GM12878 (cell line): ENCODE measurements around the gene CYTL1. TPM values are rescaled to one million over a fixed set of nuclear protein-coding genes. Genes with fewer than 3 reads are reported as not detected.

Experiments used
- ATAC-seq: fragments of 200-7000 bp; cut with Tn5 transposase; 3 replicates; pipeline ENCODE4 v1.9.1; 2020; ENCODE audit warnings: mild to moderate bottlenecking, moderate library complexity
- BruUV-seq: library from RNA; stranded (reverse); fragments of 400-500 nt; replicated peaks from 2 replicates; lab custom pipeline; 2021; lab: Mats Ljungman, UMichigan
- CTCF ChIA-PET: fragments of 300-600 bp; sonication (Branson Sonifier 250); formaldehyde crosslinking; extraction: SDS; loops from one replicate; lab custom pipeline; 2021; ENCODE audit warnings: inconsistent platforms; lab: Yijun Ruan, JAX
- POLR2A ChIA-PET: fragments of 350-600 bp; formaldehyde crosslinking; extraction: SDS; loops from one replicate; lab custom pipeline; 2021; ENCODE audit warnings: inconsistent platforms; lab: Charles Lee
- RAD21 ChIA-PET: fragments of 300-600 bp; sonication (Branson Sonifier 250); formaldehyde crosslinking; loops from one replicate; lab custom pipeline; 2023; ENCODE audit warnings: antibody characterized with exemption; ENCODE audit not compliant: unreplicated experiment; lab: Charles Lee
- SMC1A ChIA-PET: fragments of 300-600 bp; sonication (Branson Sonifier 250); formaldehyde crosslinking; loops from one replicate; lab custom pipeline; 2023; ENCODE audit not compliant: unreplicated experiment, uncharacterized antibody; lab: Charles Lee
- DNase-seq: peaks from one replicate; pipeline ENCODE4 v3.0.0-alpha.2; 2011; ENCODE audit warnings: low read depth, low spot score
- FAIRE-seq: peaks from 3 replicates; lab custom pipeline; 2011; peaks lifted over from hg19 to GRCh38; lab: Jason Lieb, UNC
- H2AFZ ChIP-seq: 2 replicates; pipeline ENCODE4 v1.6.0; 2011; ENCODE audit warnings: low read depth, low read length, control low read depth; ENCODE audit not compliant: control insufficient read depth
- H3K27ac ChIP-seq: 2 replicates; pipeline ENCODE4 v1.5.1; 2011; ENCODE audit warnings: control low read depth; ENCODE audit not compliant: control insufficient read depth, insufficient read depth
- H3K27me3 ChIP-seq, 2 experiments: replicated peaks in 1 of 2; 2 replicates each; pipeline versions ENCODE4 v1.6.0 to v1.6.1; 2011; ENCODE audit warnings: low read length in 1 of 2; ENCODE audit not compliant: control insufficient read depth in 2 of 2, insufficient read depth in 2 of 2
- H3K36me3 ChIP-seq, 2 experiments: 2 replicates each; pipeline ENCODE4 v1.5.1; 2011; ENCODE audit warnings: low read length in 1 of 2; ENCODE audit not compliant: control insufficient read depth in 2 of 2, insufficient read depth in 2 of 2
- H3K4me1 ChIP-seq: 2 replicates; pipeline ENCODE4 v1.6.1; 2011; ENCODE audit warnings: mild to moderate bottlenecking, low read length, moderate library complexity, mixed read lengths; ENCODE audit not compliant: control insufficient read depth, insufficient read depth
- H3K4me2 ChIP-seq: 2 replicates; pipeline ENCODE4 v1.6.0; 2011; ENCODE audit warnings: control low read depth; ENCODE audit not compliant: control insufficient read depth, insufficient read depth
- H3K4me3 ChIP-seq: fragments of 200-600 bp; sonication (generic); 2 replicates; pipeline ENCODE4 v1.5.1; 2016
- H3K79me2 ChIP-seq: 2 replicates; pipeline ENCODE4 v1.6.0; 2011; ENCODE audit warnings: low read length; ENCODE audit not compliant: control insufficient read depth, insufficient read depth
- H3K9ac ChIP-seq: 2 replicates; pipeline ENCODE4 v1.8.0; 2011; ENCODE audit warnings: low read length, control low read depth, mixed read lengths; ENCODE audit not compliant: control insufficient read depth, insufficient read depth
- H3K9me3 ChIP-seq: replicated peaks from 3 replicates; pipeline ENCODE4 v1.5.1; 2011; ENCODE audit warnings: mild to moderate bottlenecking, low read length; ENCODE audit not compliant: control insufficient read depth, insufficient read depth
- H4K20me1 ChIP-seq: 2 replicates; pipeline ENCODE4 v1.6.0; 2011; ENCODE audit not compliant: control insufficient read depth, insufficient read depth
- CBX3 ChIP-seq: fragments of 200-600 bp; sonication (generic); IDR thresholded peaks from 2 replicates; pipeline ENCODE4 v1.6.1; 2016; ENCODE audit warnings: low read depth, borderline replicate concordance
- E2F8 ChIP-seq: fragments of 450-650 bp; IDR thresholded peaks from 2 replicates; pipeline ENCODE4 v1.6.1; 2018; ENCODE audit warnings: mild to moderate bottlenecking, low read depth, moderate library complexity; ENCODE audit not compliant: partially characterized antibody
- EZH2 ChIP-seq: IDR thresholded peaks from 2 replicates; pipeline ENCODE4 v1.6.1; 2012; ENCODE audit warnings: low read depth, mild to moderate bottlenecking, control low read depth, inconsistent platforms, low read length, borderline replicate concordance; ENCODE audit not compliant: control insufficient read depth
- GATAD2B ChIP-seq: fragments of 450-650 bp; conservative IDR thresholded peaks from 2 replicates; pipeline ENCODE4 v1.6.1; 2017; ENCODE audit warnings: low read depth, mild to moderate bottlenecking, moderate library complexity
- HDGF ChIP-seq: fragments of 450-650 bp; IDR thresholded peaks from 2 replicates; pipeline ENCODE4 v1.6.1; 2016; ENCODE audit warnings: antibody characterized with exemption
- KAT2A ChIP-seq: conservative IDR thresholded peaks from 2 replicates; pipeline ENCODE4 v1.6.1; 2011; ENCODE audit warnings: low read depth, low read length; ENCODE audit not compliant: control insufficient read depth
- MEF2A ChIP-seq: IDR thresholded peaks from 2 replicates; pipeline ENCODE4 v1.6.1; 2011; ENCODE audit warnings: low read depth, mild to moderate bottlenecking, low read length, moderate library complexity; ENCODE audit not compliant: insufficient read depth
- MEF2B ChIP-seq: fragments of 450-650 bp; IDR thresholded peaks from 2 replicates; pipeline ENCODE4 v1.6.1; 2018; ENCODE audit warnings: mild to moderate bottlenecking, moderate library complexity; ENCODE audit not compliant: partially characterized antibody, poor library complexity, severe bottlenecking
- MLLT1 ChIP-seq: fragments of 450-650 bp; IDR thresholded peaks from 2 replicates; pipeline ENCODE4 v1.6.1; 2016; ENCODE audit warnings: mild to moderate bottlenecking
- MTA2 ChIP-seq: fragments of 450-650 bp; IDR thresholded peaks from 2 replicates; pipeline ENCODE4 v1.6.1; 2016; ENCODE audit warnings: low read depth, mild to moderate bottlenecking, moderate library complexity
- NBN ChIP-seq: fragments of 450-650 bp; IDR thresholded peaks from 2 replicates; pipeline ENCODE4 v1.6.1; 2016
- NFXL1 ChIP-seq: fragments of 450-650 bp; IDR thresholded peaks from 2 replicates; pipeline ENCODE4 v1.6.1; 2017; ENCODE audit warnings: antibody characterized with exemption, mild to moderate bottlenecking, borderline replicate concordance
- PAX5 ChIP-seq: IDR thresholded peaks from 2 replicates; pipeline ENCODE4 v1.6.1; 2011; ENCODE audit warnings: low read depth, low read length, borderline replicate concordance
- PML ChIP-seq: IDR thresholded peaks from 2 replicates; pipeline ENCODE4 v1.6.1; 2012; ENCODE audit warnings: low read length, inconsistent platforms
- SMAD5 ChIP-seq: IDR thresholded peaks from 2 replicates; pipeline ENCODE4 v1.6.1; 2016; ENCODE audit warnings: antibody characterized with exemption, low read depth
- SRF ChIP-seq, 2 experiments: IDR thresholded peaks; 2 replicates each; pipeline ENCODE4 v1.6.1; 2011; ENCODE audit warnings: low read depth in 2 of 2, low read length in 2 of 2, mild to moderate bottlenecking in 1 of 2, moderate library complexity in 1 of 2
- STAT3 ChIP-seq: IDR thresholded peaks from 2 replicates; pipeline ENCODE4 v1.6.1; 2011; ENCODE audit warnings: low read depth, low read length, improper control_type of control experiment
- SUZ12 ChIP-seq: fragments of 200-600 bp; sonication (generic); IDR thresholded peaks from one replicate; pipeline ENCODE4 v1.6.1; 2018; ENCODE audit warnings: antibody characterized with exemption, mild to moderate bottlenecking; ENCODE audit not compliant: unreplicated experiment
- USF2 ChIP-seq: IDR thresholded peaks from 2 replicates; pipeline ENCODE4 v1.6.1; 2011; ENCODE audit warnings: low read depth, low read length, improper control_type of control experiment, borderline replicate concordance
- ZNF622 ChIP-seq: fragments of 450-650 bp; IDR thresholded peaks from 2 replicates; pipeline ENCODE4 v1.6.1; 2017; ENCODE audit warnings: mild to moderate bottlenecking, inconsistent platforms
- WGBS: methylation state at CpG from one replicate; pipeline ENCODE4 v1.1.6; 2016; ENCODE audit warnings: low lambda C conversion rate; ENCODE audit not compliant: insufficient replicate concordance, insufficient coverage; ENCODE audit errors: missing lambda C conversion rate; 5-methylcytosine and 5-hydroxymethylcytosine counted together
- in situ Hi-C: fragments of 300-500 bp; cut with MboI; formaldehyde crosslinking; loops from 9 replicates; pipeline ENCODE4 v1.14.3; 2018; ENCODE audit warnings: mixed read lengths
- intact Hi-C: fragments of 100-400 bp; cut with micrococcal nuclease; formaldehyde crosslinking; loops from one replicate; pipeline ENCODE4 v1.14.2; 2022; ENCODE audit not compliant: unreplicated experiment
- polyA plus RNA-seq, 11 experiments: library from polyadenylated mRNA; depleted of rRNA in 4 of 11; unstranded in 6 of 11; stranded (reverse) in 5 of 11; fragments of >200 nt; fragmentation: Nextera tagmentation in 4 of 11; fragmentation: Illumina TruSeq in 1 of 11; extraction: Ambion mirVana in 4 of 11; extraction: Trizol in 1 of 11; gene quantifications; 1 replicate in 1 of 11; 2 replicates in 10 of 11; pipeline versions ENCODE4 v1.2.1 to v1.2.3, GENCODE V29; 2011 to 2016; ENCODE audit warnings: inconsistent platforms in 2 of 11, missing spikeins in 2 of 11, low read depth in 1 of 11
- total RNA-seq, 4 experiments: library from RNA; depleted of rRNA in 3 of 4; stranded (reverse); fragments of >200 nt in 3 of 4; fragmentation: Illumina TruSeq in 1 of 4; extraction: Trizol in 1 of 4; gene quantifications; 2 replicates each; pipeline versions ENCODE4 v1.2.1 to v1.2.3, GENCODE V29; 2013 to 2021

Gene CYTL1
- total and polyA plus RNA-seq, 10 of the 15 experiments (the other 5 are each of a cell fraction or from before 2014, with no cell fraction given), result not detected

- ATAC-seq (no peak), DNase-seq (no peak), FAIRE-seq (no peak)
- SMC1A ChIA-PET, result no interaction called here
- Histone ChIP-seq H3K79me2 (no peaks in the 10 kb centered on the region), H3K9me3 (no peaks in the 10 kb centered on the region), H4K20me1 (no peaks in the 10 kb centered on the region), H3K4me2 (no peak overlapping the region), H3K36me3 (no peaks in the 10 kb centered on the region), H3K4me1 (peaks cover 2% of the 10 kb centered on the region; the same call in 1 of the 2 replicates), H3K4me3 (no peak overlapping the region)
- in situ Hi-C loops, result no loop called here
- RAD21 ChIA-PET, result no interaction called here
- CTCF ChIA-PET, result no interaction called here
- TF ChIP-seq MEF2B (no peak), MTA2 (no peak), ZNF622 (no peak), MEF2A (no peak), SRF (IDR thresholded peaks at IDR 0.05; ENCODE audit: low read depth in 2 of 2, low read length in 2 of 2) (no peak), PAX5 (no peak), GATAD2B (no peak), E2F8 (no peak), CBX3 (no peak), SMAD5 (no peak), MLLT1 (no peak), PML (no peak), HDGF (no peak), SUZ12 (no peak), NFXL1 (no peak), USF2 (no peak), NBN (no peak), STAT3 (no peak), KAT2A (no peak), EZH2 (no peak)
- TF ChIP-seq, all 136 proteins: peak for 0
- no peak overlapping the region for H3K27ac ChIP-seq
- no peak overlapping the region for H2AFZ ChIP-seq
- intact Hi-C loops, result no loop called here
- POLR2A ChIA-PET, result no interaction called here
- H3K27me3 ChIP-seq, result no peaks in the 10 kb centered on the region
- BruUV-seq, result no TSS peak
- no peak overlapping the region for H3K9ac ChIP-seq
- 24% methylated on average over 8 of the region's 8 CpGs for WGBS
Measured at GRCh38 chr4:5037553-5038551, 18.6 kb upstream of the CYTL1 start.
